Body of pancreas (tissue), 4 donors: Measurements from ENCODE around the gene SNRNP27. TPM values are rescaled to one million over a fixed set of nuclear protein-coding genes. Genes with fewer than 3 reads are reported as not detected.

ENCODE experiments used
- ATAC-seq: fragments of 150-250 bp; one replicate; pipeline ENCODE4 v1.9.1; 2016
- DNase-seq, 4 donors: peaks; one replicate each; pipeline ENCODE4 v3.0.0-alpha.2; 2019
- H3K27ac ChIP-seq, 4 donors: fragments of 200-600 bp; sonication (generic); 1 replicate in 3 of 4; 2 replicates in 1 of 4; pipeline versions ENCODE4 v1.5.1 to v1.6.1; 2016 to 2019; ENCODE audit warnings: mild to moderate bottlenecking in 1 of 4, mixed read lengths in 1 of 4, moderate library complexity in 1 of 4
- H3K27me3 ChIP-seq, 2 donors: fragments of 200-600 bp; sonication (generic); one replicate each; pipeline ENCODE4 v1.6.0; 2016; ENCODE audit warnings: mild to moderate bottlenecking in 1 of 2
- H3K36me3 ChIP-seq, 2 donors: fragments of 200-600 bp; sonication (generic); replicated peaks in 1 of 2; 2 replicates each; pipeline ENCODE4 v1.5.1; 2016; ENCODE audit warnings: low read depth in 2 of 2; ENCODE audit not compliant: insufficient read depth in 1 of 2
- H3K4me1 ChIP-seq: fragments of 200-600 bp; sonication (generic); one replicate; pipeline ENCODE4 v1.6.0; 2016
- H3K4me3 ChIP-seq, 2 donors: fragments of 200-600 bp; sonication (generic); 1 replicate in 1 of 2; 2 replicates in 1 of 2; pipeline ENCODE4 v1.5.1; 2016 to 2019
- H3K9me3 ChIP-seq, 3 donors: fragments of 200-600 bp; sonication (generic); 1 replicate in 2 of 3; 2 replicates in 1 of 3; pipeline ENCODE4 v1.5.1; 2016
- POLR2A ChIP-seq, 3 donors: fragments of 450-650 bp; IDR thresholded peaks; one replicate each; pipeline ENCODE4 v1.6.1; 2016; ENCODE audit warnings: antibody characterized with exemption in 3 of 3, mild to moderate bottlenecking in 2 of 3
- WGBS, 2 donors: methylation state at CpG; one replicate each; pipeline ENCODE4 v1.1.5; 2017; 5-methylcytosine and 5-hydroxymethylcytosine counted together
- intact Hi-C: fragments of 100-400 bp; cut with DNase I; formaldehyde crosslinking; loops from one replicate; pipeline ENCODE4 v1.15.1; 2023
- total RNA-seq, 2 donors: library from RNA; depleted of rRNA; stranded (reverse); fragments of >200 nt; gene quantifications; one replicate each; pipeline ENCODE4 v1.1.0, GENCODE V29; 2016
- TF ChIP-seq, protein P1 (sequence below), 7 experiments: fragments of 450-650 bp in 4 of 7; fragments of 200-600 bp in 3 of 7; sonication (generic) in 3 of 7; IDR thresholded peaks; one replicate each; pipeline ENCODE4 v1.5.1; 2016 to 2019; ENCODE audit warnings: antibody characterized with exemption in 7 of 7

The SNRNP27 gene
- total RNA-seq, 2 donors from 2014 or later: 28.0 to 34.0 TPM

DNA sequence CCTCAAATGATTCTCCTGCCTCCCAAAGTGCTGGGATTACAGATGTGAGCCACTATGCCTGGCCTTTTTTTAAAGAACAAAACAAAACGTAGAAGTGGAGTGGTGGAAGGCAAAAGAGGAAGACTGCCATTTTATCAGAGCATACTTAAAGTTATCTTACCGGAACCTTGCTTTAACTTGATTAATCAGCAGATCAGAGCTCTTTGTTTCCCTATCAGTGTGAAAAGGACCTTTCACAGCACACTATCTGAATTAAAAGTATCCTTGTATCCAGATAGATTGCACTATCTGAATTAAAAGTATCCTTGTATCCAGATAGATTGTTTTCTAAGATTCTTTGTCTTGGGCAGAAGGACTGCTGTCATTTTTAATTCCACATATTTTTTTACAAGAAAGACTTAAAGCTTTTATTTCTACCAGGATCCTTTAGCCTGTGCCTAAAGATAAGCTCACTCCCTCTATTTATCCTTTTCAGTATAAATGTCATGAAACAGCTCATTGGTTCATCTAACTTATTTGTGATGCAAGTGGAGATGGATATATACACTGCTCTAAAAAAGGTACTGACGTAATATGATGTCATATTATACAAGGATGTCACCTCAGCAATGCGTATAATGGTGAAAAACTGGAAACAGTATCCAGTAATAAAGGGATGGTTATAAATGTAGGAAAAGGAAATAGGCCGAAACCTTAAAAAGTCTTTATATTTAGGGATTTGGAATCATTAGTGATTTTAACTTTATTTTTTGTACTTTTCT lies 46.5 kb upstream of the SNRNP27 start:
- WGBS, 2 donors: 87 to 89% methylated on average over 5 of the region's 5 CpGs
- intact Hi-C loops: no loop called here
- TF ChIP-seq POLR2A (IDR thresholded peaks at IDR 0.05): no peak
- TF ChIP-seq, protein P1, sequence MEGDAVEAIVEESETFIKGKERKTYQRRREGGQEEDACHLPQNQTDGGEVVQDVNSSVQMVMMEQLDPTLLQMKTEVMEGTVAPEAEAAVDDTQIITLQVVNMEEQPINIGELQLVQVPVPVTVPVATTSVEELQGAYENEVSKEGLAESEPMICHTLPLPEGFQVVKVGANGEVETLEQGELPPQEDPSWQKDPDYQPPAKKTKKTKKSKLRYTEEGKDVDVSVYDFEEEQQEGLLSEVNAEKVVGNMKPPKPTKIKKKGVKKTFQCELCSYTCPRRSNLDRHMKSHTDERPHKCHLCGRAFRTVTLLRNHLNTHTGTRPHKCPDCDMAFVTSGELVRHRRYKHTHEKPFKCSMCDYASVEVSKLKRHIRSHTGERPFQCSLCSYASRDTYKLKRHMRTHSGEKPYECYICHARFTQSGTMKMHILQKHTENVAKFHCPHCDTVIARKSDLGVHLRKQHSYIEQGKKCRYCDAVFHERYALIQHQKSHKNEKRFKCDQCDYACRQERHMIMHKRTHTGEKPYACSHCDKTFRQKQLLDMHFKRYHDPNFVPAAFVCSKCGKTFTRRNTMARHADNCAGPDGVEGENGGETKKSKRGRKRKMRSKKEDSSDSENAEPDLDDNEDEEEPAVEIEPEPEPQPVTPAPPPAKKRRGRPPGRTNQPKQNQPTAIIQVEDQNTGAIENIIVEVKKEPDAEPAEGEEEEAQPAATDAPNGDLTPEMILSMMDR (IDR thresholded peaks at IDR 0.05): no peak

DNA sequence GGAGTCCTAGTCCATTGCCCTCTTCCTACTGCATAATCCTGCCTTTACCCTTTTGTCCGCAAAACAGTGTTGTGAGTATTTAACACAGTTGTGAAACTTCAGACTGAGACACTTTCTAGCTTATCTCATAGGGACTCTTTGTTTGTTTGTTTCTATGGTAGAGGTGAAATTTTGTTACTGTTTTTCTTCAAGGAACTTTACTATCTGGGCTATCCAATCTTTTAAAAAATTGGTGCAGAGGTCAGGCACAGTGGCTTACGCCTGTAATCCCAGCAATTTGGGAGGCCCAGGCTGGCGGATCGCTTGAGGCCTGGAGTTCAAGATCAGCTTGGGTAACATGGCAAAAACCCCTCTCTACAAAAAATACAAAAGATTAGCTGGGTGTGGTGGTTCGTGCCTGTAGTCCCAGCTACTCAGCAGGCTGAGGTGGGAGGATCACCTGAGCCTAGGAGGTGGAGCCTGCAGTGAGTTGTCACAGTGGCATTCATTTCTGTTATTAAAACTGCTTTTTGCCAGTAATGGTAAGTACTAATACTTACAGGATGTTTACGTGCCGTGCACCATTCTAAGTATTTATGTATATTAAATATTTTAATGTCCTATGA lies 45.5 kb upstream of the SNRNP27 start:
- DNase-seq (no peak), ATAC-seq (no peak)
- Histone ChIP-seq H3K4me3 (no peak overlapping the region), H3K27ac (no peak overlapping the region), H3K9me3 (no peaks in the 10 kb centered on the region), H3K4me1 (peaks cover 1% of the 10 kb centered on the region), H3K36me3 (peaks cover 0 to 10% of the 10 kb centered on the region in 2 donors), H3K27me3 (no peaks in the 10 kb centered on the region)
- intact Hi-C loops: no loop called here
- TF ChIP-seq, protein P1 (IDR thresholded peaks at IDR 0.05): no peak
- no peak for TF ChIP-seq POLR2A (IDR thresholded peaks at IDR 0.05)
- WGBS, 2 donors: 90 to 97% methylated on average over 7 of the region's 7 CpGs

More for the DNA sequence above, 46.5 kb upstream of the SNRNP27 start:
- Histone ChIP-seq H3K4me3 (no peak overlapping the region), H3K9me3 (no peaks in the 10 kb centered on the region), H3K36me3 (peaks cover 0 to 10% of the 10 kb centered on the region in 2 donors), H3K27me3 (no peaks in the 10 kb centered on the region), H3K4me1 (no peaks in the 10 kb centered on the region), H3K27ac (no peak overlapping the region)
- DNase-seq: no peak
- ATAC-seq: no peak

DNA sequence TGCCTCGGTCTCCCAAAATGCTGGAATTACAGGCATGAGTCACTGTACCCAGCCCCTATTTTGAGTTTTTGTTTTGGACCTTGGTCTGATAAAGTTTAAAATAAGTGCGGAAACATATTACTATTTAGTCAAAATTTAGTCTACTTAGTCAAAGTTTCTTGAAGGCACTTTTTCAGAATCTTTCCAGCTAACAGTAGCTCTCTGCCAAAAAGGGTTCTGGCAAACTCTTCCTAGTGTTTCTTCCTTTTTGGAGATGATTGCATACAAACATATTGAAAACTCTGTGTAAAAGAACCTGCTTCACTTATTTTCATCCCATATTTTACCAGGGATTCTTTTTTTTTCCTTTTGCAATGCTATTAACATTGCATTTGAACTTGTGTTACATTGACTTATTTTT lies 35.5 kb upstream of the SNRNP27 start:
- ATAC-seq (no peak), DNase-seq (no peak)
- Histone ChIP-seq H3K9me3 (no peaks in the 10 kb centered on the region), H3K4me1 (peaks cover 2% of the 10 kb centered on the region), H3K27me3 (no peaks in the 10 kb centered on the region), H3K4me3 (no peak overlapping the region), H3K27ac (no peak overlapping the region), H3K36me3 (peaks cover 0 to 8% of the 10 kb centered on the region in 2 donors)
- 96% methylated on average over 2 of the region's 2 CpGs for WGBS, 2 donors
- no peak for TF ChIP-seq POLR2A (IDR thresholded peaks at IDR 0.05)
- TF ChIP-seq, protein P1 (IDR thresholded peaks at IDR 0.05): no peak
- intact Hi-C loops: no loop called here

DNA sequence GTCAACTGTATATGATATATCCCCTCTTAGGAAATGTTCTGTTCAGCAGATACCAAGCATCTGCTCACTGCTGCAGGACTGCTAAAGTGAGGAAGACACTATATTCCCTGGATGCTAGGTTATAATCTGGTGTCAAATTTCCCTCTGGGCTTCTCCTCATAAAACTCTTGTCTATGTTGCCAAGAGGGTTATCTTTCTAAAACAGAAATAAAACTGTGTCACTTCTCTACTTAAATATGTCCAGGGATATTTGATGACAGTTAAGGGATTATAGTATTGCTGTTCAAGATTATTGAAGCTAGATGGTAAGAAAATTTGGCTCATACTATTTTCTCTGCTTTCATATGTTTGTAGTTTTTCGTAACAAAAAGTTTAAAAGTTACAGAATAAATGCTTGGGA lies 30.5 kb upstream of the SNRNP27 start:
- H3K36me3 ChIP-seq: peaks cover 4 to 25% of the 10 kb centered on the region in 2 donors
- WGBS, 2 donors: 89 to 92% methylated on average over 1 of the region's 1 CpG

More for the DNA sequence above, 30.5 kb upstream of the SNRNP27 start:
- no peak overlapping the region for H3K27ac ChIP-seq
- no peaks in the 10 kb centered on the region for H3K27me3 ChIP-seq
- H3K4me3 ChIP-seq: no peak overlapping the region
- intact Hi-C loops: no loop called here
- no peak for ATAC-seq
- DNase-seq: no peak
- H3K4me1 ChIP-seq: no peaks in the 10 kb centered on the region
- TF ChIP-seq POLR2A (IDR thresholded peaks at IDR 0.05): no peak
- TF ChIP-seq, protein P1 (IDR thresholded peaks at IDR 0.05): no peak
- no peaks in the 10 kb centered on the region for H3K9me3 ChIP-seq
